H1 (cell line): Measurements from ENCODE around the gene GLRX5. TPM values are rescaled to one million over a fixed set of nuclear protein-coding genes. Genes with fewer than 3 reads are reported as not detected.

Experiments
- CTCF ChIA-PET: fragments of 300-600 bp; sonication (Branson Sonifier 250); formaldehyde crosslinking; loops from one replicate; lab custom pipeline; 2021; ENCODE audit not compliant: partially characterized antibody; lab: Charles Lee
- POLR2A ChIA-PET: fragments of 300-600 bp; sonication (Branson Sonifier 250); formaldehyde crosslinking; loops from one replicate; lab custom pipeline; 2021; ENCODE audit warnings: inconsistent platforms; ENCODE audit not compliant: partially characterized antibody; lab: Charles Lee
- DNase-seq, 2 experiments: peaks; one replicate each; pipeline versions ENCODE4 v3.0.0 to v3.0.0-alpha.2; 2010 to 2022; ENCODE audit warnings: low spot score in 2 of 2, low read depth in 1 of 2, mixed read lengths in 1 of 2
- FAIRE-seq: peaks from 2 replicates; lab custom pipeline; 2011; peaks lifted over from hg19 to GRCh38; lab: Jason Lieb, UNC
- H2AFZ ChIP-seq: 2 replicates; pipeline ENCODE4 v1.8.1; 2012; ENCODE audit warnings: low read length, inconsistent platforms
- H2AK5ac ChIP-seq: 2 replicates; pipeline ENCODE4 v1.6.1; 2013; ENCODE audit warnings: low read depth, low read length
- H2BK120ac ChIP-seq: replicated peaks from 2 replicates; pipeline ENCODE3; 2013; ENCODE audit warnings: low read depth, low read length, inconsistent platforms
- H2BK12ac ChIP-seq: 2 replicates; pipeline ENCODE4 v1.6.1; 2013; ENCODE audit warnings: low read depth, low read length
- H2BK15ac ChIP-seq: 2 replicates; pipeline ENCODE4 v1.6.1; 2013; ENCODE audit warnings: low read length
- H2BK20ac ChIP-seq: 2 replicates; pipeline ENCODE4 v1.6.1; 2013; ENCODE audit warnings: low read length
- H2BK5ac ChIP-seq: 2 replicates; pipeline ENCODE4 v1.6.1; 2013; ENCODE audit warnings: low read depth, low read length
- H3K14ac ChIP-seq: 2 replicates; pipeline ENCODE4 v1.6.1; 2013; ENCODE audit warnings: inconsistent platforms; ENCODE audit not compliant: insufficient read length
- H3K18ac ChIP-seq: 2 replicates; pipeline ENCODE4 v1.6.1; 2013; ENCODE audit warnings: low read length; ENCODE audit errors: extremely low read depth
- H3K23ac ChIP-seq: 2 replicates; pipeline ENCODE4 v1.6.1; 2013; ENCODE audit warnings: inconsistent platforms; ENCODE audit not compliant: insufficient read length
- H3K23me2 ChIP-seq: 2 replicates; pipeline ENCODE4 v1.6.1; 2013; ENCODE audit warnings: low read depth, low read length
- H3K27ac ChIP-seq: 2 replicates; pipeline ENCODE4 v1.6.1; 2011; ENCODE audit warnings: low read depth, low read length, inconsistent platforms
- H3K27me3 ChIP-seq, 4 experiments: replicated peaks in 1 of 4; 1 replicate in 1 of 4; 2 replicates in 3 of 4; pipeline versions ENCODE4 v1.6.1 to v1.8.1; 2011 to 2013; ENCODE audit warnings: low read length in 3 of 4, mild to moderate bottlenecking in 3 of 4, inconsistent platforms in 2 of 4, mixed read lengths in 2 of 4, moderate library complexity in 1 of 4; ENCODE audit not compliant: control insufficient read depth in 3 of 4, insufficient read depth in 3 of 4; ENCODE audit errors: extremely low read depth in 1 of 4
- H3K36me3 ChIP-seq, 4 experiments: 2 replicates each; pipeline versions ENCODE4 v1.6.1 to v1.8.1; 2011 to 2013; ENCODE audit warnings: mild to moderate bottlenecking in 4 of 4, low read length in 3 of 4, moderate library complexity in 2 of 4, control low read depth in 1 of 4, inconsistent platforms in 1 of 4; ENCODE audit not compliant: insufficient read depth in 4 of 4, control insufficient read depth in 2 of 4
- H3K4ac ChIP-seq: replicated peaks from 2 replicates; pipeline ENCODE3; 2013; ENCODE audit warnings: low read length, low read depth, mixed read lengths, inconsistent platforms; ENCODE audit not compliant: insufficient read length
- H3K4me1 ChIP-seq, 4 experiments: replicated peaks in 1 of 4; 1 replicate in 1 of 4; 2 replicates in 3 of 4; pipeline versions ENCODE4 v1.6.1 to v1.8.1; 2011 to 2013; ENCODE audit warnings: low read length in 3 of 4, inconsistent platforms in 2 of 4, mixed read lengths in 1 of 4; ENCODE audit not compliant: insufficient read depth in 4 of 4, control insufficient read depth in 3 of 4
- H3K4me2 ChIP-seq, 2 experiments: 2 replicates each; pipeline versions ENCODE4 v1.6.1 to v1.8.1; 2011 to 2013; ENCODE audit warnings: low read depth in 2 of 2, low read length in 2 of 2, control low read depth in 1 of 2, inconsistent platforms in 1 of 2, mild to moderate bottlenecking in 1 of 2; ENCODE audit not compliant: insufficient read depth in 1 of 2
- H3K4me3 ChIP-seq, 4 experiments: fragments of 200-600, 300-600 bp in 1 of 4; sonication (generic), shearing (Covaris generic), sonication (Bioruptor Twin) in 1 of 4; 2 replicates each; pipeline versions ENCODE4 v1.5.1 to v1.8.1; 2011 to 2016; ENCODE audit warnings: low read length in 4 of 4, low read depth in 3 of 4, control low read depth in 2 of 4, inconsistent platforms in 2 of 4, mild to moderate bottlenecking in 2 of 4, mixed read lengths in 1 of 4, moderate library complexity in 1 of 4; ENCODE audit not compliant: insufficient read depth in 2 of 4; ENCODE audit errors: extremely low read depth in 1 of 4
- H3K56ac ChIP-seq: replicated peaks from 2 replicates; pipeline ENCODE3; 2013; ENCODE audit warnings: low read depth, mild to moderate bottlenecking, mixed read lengths, low read length, inconsistent platforms; ENCODE audit not compliant: insufficient read length
- H3K79me1 ChIP-seq: 2 replicates; pipeline ENCODE4 v1.6.1; 2013; ENCODE audit warnings: low read depth, low read length, control low read depth
- H3K79me2 ChIP-seq, 2 experiments: 2 replicates each; pipeline versions ENCODE4 v1.6.1 to v1.8.1; 2012 to 2013; ENCODE audit warnings: low read length in 2 of 2, mild to moderate bottlenecking in 2 of 2, inconsistent platforms in 1 of 2; ENCODE audit not compliant: insufficient read depth in 2 of 2, control insufficient read depth in 1 of 2
- H3K9ac ChIP-seq, 4 experiments: replicated peaks in 1 of 4; 1 replicate in 1 of 4; 2 replicates in 3 of 4; pipeline versions ENCODE4 v1.6.1 to v1.8.1; 2011 to 2013; ENCODE audit warnings: low read depth in 3 of 4, low read length in 3 of 4, control low read depth in 2 of 4, mild to moderate bottlenecking in 2 of 4, moderate library complexity in 2 of 4, inconsistent platforms in 1 of 4; ENCODE audit errors: extremely low read depth in 1 of 4
- H3K9me3 ChIP-seq, 2 experiments: 2 replicates each; pipeline versions ENCODE4 v1.6.1 to v1.8.1; 2012 to 2013; ENCODE audit warnings: mild to moderate bottlenecking in 2 of 2, moderate library complexity in 2 of 2, control low read depth in 1 of 2, inconsistent platforms in 1 of 2, low read depth in 1 of 2, low read length in 1 of 2, mixed read lengths in 1 of 2; ENCODE audit not compliant: insufficient read depth in 2 of 2
- H4K20me1 ChIP-seq, 2 experiments: replicated peaks in 1 of 2; 2 replicates each; pipeline versions ENCODE3 to v1.8.1; 2011 to 2013; ENCODE audit warnings: inconsistent platforms in 2 of 2, low read length in 2 of 2, mild to moderate bottlenecking in 1 of 2; ENCODE audit not compliant: insufficient read depth in 2 of 2, control insufficient read depth in 1 of 2
- H4K5ac ChIP-seq: 2 replicates; pipeline ENCODE4 v1.6.1; 2013; ENCODE audit warnings: low read length, low read depth, mixed read lengths, inconsistent platforms; ENCODE audit not compliant: insufficient read length
- H4K8ac ChIP-seq: 2 replicates; pipeline ENCODE4 v1.8.0; 2013; ENCODE audit warnings: mild to moderate bottlenecking, moderate library complexity, low read length, inconsistent platforms; ENCODE audit not compliant: insufficient read depth; ENCODE audit errors: extremely low read depth
- H4K91ac ChIP-seq: replicated peaks from 2 replicates; pipeline ENCODE3; 2013; ENCODE audit warnings: low read length, mixed read lengths, inconsistent platforms; ENCODE audit not compliant: insufficient read length
- HDAC2 ChIP-seq, 2 experiments: fragments of 300-600 bp in 1 of 2; sonication (generic) in 1 of 2; IDR thresholded peaks; 2 replicates each; pipeline ENCODE4 v1.6.1; 2011 to 2012; ENCODE audit warnings: low read depth in 2 of 2, low read length in 2 of 2, mild to moderate bottlenecking in 2 of 2, moderate library complexity in 2 of 2, borderline replicate concordance in 1 of 2, inconsistent platforms in 1 of 2
- SRF ChIP-seq: IDR thresholded peaks from 2 replicates; pipeline ENCODE4 v1.6.1; 2011; ENCODE audit warnings: mild to moderate bottlenecking, low read depth, low read length, moderate library complexity
- WGBS, 2 experiments: shearing (Covaris generic) in 1 of 2; methylation state at CpG; one replicate each; pipeline versions ENCODE4 v1.1.6 to v1.1.7; 2013 to 2015; ENCODE audit warnings: low lambda C conversion rate in 2 of 2, mixed read lengths in 2 of 2, inconsistent platforms in 1 of 2, low coverage in 1 of 2, missing lambda C conversion rate in 1 of 2; ENCODE audit not compliant: insufficient replicate concordance in 2 of 2, insufficient coverage in 1 of 2, insufficient read length in 1 of 2; ENCODE audit errors: extremely low coverage in 1 of 2, missing lambda C conversion rate in 1 of 2; 5-methylcytosine and 5-hydroxymethylcytosine counted together
- polyA plus RNA-seq, 7 experiments: library from polyadenylated mRNA; depleted of rRNA in 3 of 7; stranded (reverse) in 5 of 7; unstranded in 2 of 7; fragments of >200 nt in 5 of 7; fragments of 200-250 nt in 2 of 7; gene quantifications; 1 replicate in 5 of 7; 2 replicates in 1 of 7; 4 replicates in 1 of 7; pipeline versions ENCODE4 v1.2.1 to v1.2.3, GENCODE V29; 2011 to 2013; ENCODE audit warnings: missing spikeins in 2 of 7, mixed read lengths in 2 of 7
- total RNA-seq: library from RNA; stranded (reverse); fragmentation: NEBNext Ultra II Directional; extraction: Animal tissue kit (Norgen Biotek cat#: 25700); gene quantifications from 2 replicates; pipeline ENCODE4 v1.2.1, GENCODE V29; 2021

Gene GLRX5
- total and polyA plus RNA-seq, 2 of the 8 experiments (the other 6 are each of a cell fraction or from before 2014, with no cell fraction given) = 70.1 to 88.8 TPM

DNA sequence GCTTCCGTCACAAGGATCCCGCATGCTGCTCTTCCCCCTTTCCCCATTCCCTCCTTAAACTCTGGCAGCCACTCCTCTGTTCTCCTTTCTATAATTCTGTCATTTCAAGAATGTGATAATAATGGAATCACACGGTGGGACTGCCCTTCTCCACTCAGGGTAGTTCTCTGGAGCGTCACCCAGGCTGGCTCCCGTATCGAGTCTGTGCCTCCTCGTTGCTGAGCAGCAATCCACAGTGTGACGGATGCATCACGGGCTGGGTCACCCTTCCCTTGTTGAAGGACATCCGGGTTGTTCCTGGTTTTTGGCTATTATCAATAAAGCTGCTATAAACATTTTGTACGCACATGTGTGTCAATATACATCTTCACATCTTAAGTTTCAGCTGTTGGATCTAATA, 12.7 kb upstream of the GLRX5 start:
- no peaks in the 10 kb centered on the region for H4K20me1 ChIP-seq
- H2AFZ ChIP-seq = no peak overlapping the region
- FAIRE-seq (no peak), DNase-seq (no peak)
- no peak overlapping the region for H4K8ac ChIP-seq
- no peak overlapping the region for H3K56ac ChIP-seq
- H2BK120ac ChIP-seq = no peak overlapping the region
- no peak overlapping the region for H2BK5ac ChIP-seq
- H3K23me2 ChIP-seq = peaks cover 3% of the 10 kb centered on the region; the same call in 1 of the 2 replicates
- H2AK5ac ChIP-seq = no peak overlapping the region
- H3K4me3 ChIP-seq = no peak overlapping the region
- no peak overlapping the region for H2BK15ac ChIP-seq
- H3K4ac ChIP-seq = no peak overlapping the region
- CTCF ChIA-PET = interaction anchor here (0.6 to 3.2 kb wide), 6 partner anchors 14 to 577 kb away, joined by 3 to 24 read pairs (median 6); no protein-coding TSS in a partner anchor
- no peak overlapping the region for H4K91ac ChIP-seq
- no peak overlapping the region for H2BK12ac ChIP-seq
- no peaks in the 10 kb centered on the region for H3K36me3 ChIP-seq
- no peak overlapping the region for H3K18ac ChIP-seq
- no peak overlapping the region for H3K14ac ChIP-seq
- H3K23ac ChIP-seq = no peak overlapping the region
- WGBS, 2 experiments = 88% methylated on average over 11 of the region's 11 CpGs; no CpG with 5 or more reads in 1 of the 2 experiments
- peaks cover 0 to 9% (median under 1%) of the 10 kb centered on the region in 4 experiments; a peak in 3 of 7 replicates for H3K4me1 ChIP-seq
- H2BK20ac ChIP-seq = no peak overlapping the region
- no peak overlapping the region for H4K5ac ChIP-seq
- H3K79me2 ChIP-seq = no peaks in the 10 kb centered on the region
- no peak overlapping the region for H3K27ac ChIP-seq
- H3K79me1 ChIP-seq = no peaks in the 10 kb centered on the region
- POLR2A ChIA-PET = no interaction called here
- no peaks in the 10 kb centered on the region for H3K9me3 ChIP-seq
- no peak overlapping the region for H3K9ac ChIP-seq
- peaks cover 4 to 8% (median 6%) of the 10 kb centered on the region in 4 experiments; a peak in 6 of 7 replicates for H3K27me3 ChIP-seq
- H3K4me2 ChIP-seq = no peak overlapping the region
- TF ChIP-seq HDAC2 (IDR thresholded peaks at IDR 0.05; ENCODE audit: borderline replicate concordance in 1 of 2, low read depth in 2 of 2, low read length in 2 of 2) (no peak), SRF (no peak)
